GM12878 (cell line): ENCODE data around the gene BLNK.

Source experiments
- CBX5 ChIP-seq: sonication (generic); IDR thresholded peaks from 2 replicates; pipeline ENCODE4 v1.6.1; 2016; ENCODE audit warnings: low read depth, moderate library complexity, mild to moderate bottlenecking, inconsistent platforms
- EP300 ChIP-seq, 2 experiments: fragments of 150-350 bp in 1 of 2; IDR thresholded peaks; 2 replicates each; pipeline ENCODE4 v1.6.1; 2011 to 2012; ENCODE audit warnings: low read depth in 2 of 2, low read length in 2 of 2, borderline replicate concordance in 1 of 2, improper control_type of control experiment in 1 of 2, inconsistent platforms in 1 of 2; ENCODE audit not compliant: control insufficient read depth in 1 of 2
- GABPA ChIP-seq: IDR thresholded peaks from 2 replicates; pipeline ENCODE4 v1.6.1; 2014; ENCODE audit warnings: antibody characterized with exemption, low read depth, mild to moderate bottlenecking, inconsistent platforms
- JUNB ChIP-seq: IDR thresholded peaks from 2 replicates; pipeline ENCODE4 v1.6.1; 2016; ENCODE audit warnings: antibody characterized with exemption, mild to moderate bottlenecking
- KDM1A ChIP-seq: fragments of 200-600 bp; sonication (generic); IDR thresholded peaks from 2 replicates; pipeline ENCODE4 v1.6.1; 2016; ENCODE audit warnings: borderline replicate concordance
- MTA2 ChIP-seq: fragments of 450-650 bp; IDR thresholded peaks from 2 replicates; pipeline ENCODE4 v1.6.1; 2016; ENCODE audit warnings: low read depth, mild to moderate bottlenecking, moderate library complexity
- MXI1 ChIP-seq: fragments of 150-350 bp; IDR thresholded peaks from 2 replicates; pipeline ENCODE4 v1.6.1; 2011; ENCODE audit warnings: low read depth, mild to moderate bottlenecking, inconsistent platforms, low read length, improper control_type of control experiment
- NBN ChIP-seq: fragments of 450-650 bp; IDR thresholded peaks from 2 replicates; pipeline ENCODE4 v1.6.1; 2016
- POLR2AphosphoS5 ChIP-seq: IDR thresholded peaks from 2 replicates; pipeline ENCODE4 v1.6.1; 2011; ENCODE audit warnings: mild to moderate bottlenecking, low read length, inconsistent platforms
- SP1 ChIP-seq: IDR thresholded peaks from one replicate; pipeline ENCODE4 v1.6.1; 2011; ENCODE audit warnings: low read depth, low read length
- SREBF1 ChIP-seq: IDR thresholded peaks from 2 replicates; pipeline ENCODE4 v1.6.1; 2012; ENCODE audit warnings: mild to moderate bottlenecking, low read length
- TAF1 ChIP-seq: IDR thresholded peaks from 2 replicates; pipeline ENCODE4 v1.6.1; 2011; ENCODE audit warnings: mild to moderate bottlenecking, low read depth, low read length, borderline replicate concordance
- TF ChIP-seq, protein P1 (sequence below), 3 experiments: IDR thresholded peaks in 2 of 3; conservative IDR thresholded peaks in 1 of 3; 2 replicates each; pipeline ENCODE4 v1.5.1; 2011; ENCODE audit warnings: low read depth in 3 of 3, low read length in 3 of 3, mild to moderate bottlenecking in 3 of 3, control low read depth in 2 of 3, moderate library complexity in 2 of 3, inconsistent platforms in 1 of 3, mixed read lengths in 1 of 3; ENCODE audit not compliant: control insufficient read depth in 2 of 3, insufficient read depth in 1 of 3; ENCODE audit errors: extremely low read depth in 1 of 3

DNA sequence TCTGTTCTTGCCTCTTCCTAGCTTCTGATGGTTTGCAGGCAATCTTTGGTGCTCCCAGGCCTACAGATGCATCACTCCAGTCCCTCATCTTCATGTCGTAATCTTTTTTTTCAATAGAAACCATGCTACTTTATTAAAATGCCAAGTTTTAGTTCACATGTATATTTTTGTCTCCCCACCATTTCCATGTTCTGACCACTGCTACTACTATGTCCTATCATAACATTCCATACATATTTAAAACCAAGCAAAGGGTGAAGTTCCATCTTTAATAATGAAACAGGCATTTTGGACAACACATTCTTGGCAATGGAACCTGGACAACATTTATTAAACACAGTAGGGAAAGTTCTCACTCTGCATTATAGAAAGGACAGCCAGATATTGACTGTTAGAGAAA is 82.5 kb downstream of the BLNK start:
- TF ChIP-seq POLR2AphosphoS5, result no peak
- TF ChIP-seq, protein P1, sequence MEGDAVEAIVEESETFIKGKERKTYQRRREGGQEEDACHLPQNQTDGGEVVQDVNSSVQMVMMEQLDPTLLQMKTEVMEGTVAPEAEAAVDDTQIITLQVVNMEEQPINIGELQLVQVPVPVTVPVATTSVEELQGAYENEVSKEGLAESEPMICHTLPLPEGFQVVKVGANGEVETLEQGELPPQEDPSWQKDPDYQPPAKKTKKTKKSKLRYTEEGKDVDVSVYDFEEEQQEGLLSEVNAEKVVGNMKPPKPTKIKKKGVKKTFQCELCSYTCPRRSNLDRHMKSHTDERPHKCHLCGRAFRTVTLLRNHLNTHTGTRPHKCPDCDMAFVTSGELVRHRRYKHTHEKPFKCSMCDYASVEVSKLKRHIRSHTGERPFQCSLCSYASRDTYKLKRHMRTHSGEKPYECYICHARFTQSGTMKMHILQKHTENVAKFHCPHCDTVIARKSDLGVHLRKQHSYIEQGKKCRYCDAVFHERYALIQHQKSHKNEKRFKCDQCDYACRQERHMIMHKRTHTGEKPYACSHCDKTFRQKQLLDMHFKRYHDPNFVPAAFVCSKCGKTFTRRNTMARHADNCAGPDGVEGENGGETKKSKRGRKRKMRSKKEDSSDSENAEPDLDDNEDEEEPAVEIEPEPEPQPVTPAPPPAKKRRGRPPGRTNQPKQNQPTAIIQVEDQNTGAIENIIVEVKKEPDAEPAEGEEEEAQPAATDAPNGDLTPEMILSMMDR (IDR thresholded peaks at IDR 0.05 in 2 of 3, conservative IDR thresholded peaks at IDR 0.05 in 1 of 3; ENCODE audit: control insufficient read depth in 2 of 3, extremely low read depth in 1 of 3, insufficient read depth in 1 of 3, low read depth in 3 of 3, low read length in 3 of 3), result no peak
- TF ChIP-seq KDM1A, result no peak
- TF ChIP-seq SP1, result no peak
- TF ChIP-seq MXI1, result no peak
- no peak for TF ChIP-seq SREBF1
- TF ChIP-seq NBN, result no peak
- no peak for TF ChIP-seq GABPA
- no peak for TF ChIP-seq TAF1
- no peak for TF ChIP-seq JUNB
- no peak for TF ChIP-seq MTA2
- no peak for TF ChIP-seq EP300 (IDR thresholded peaks at IDR 0.05; ENCODE audit: borderline replicate concordance in 1 of 2, control insufficient read depth in 1 of 2, low read depth in 2 of 2, low read length in 2 of 2)
- TF ChIP-seq CBX5, result no peak
